Prostate gland (tissue), 2 donors: ENCODE measurements around the gene MAP6.

Experiments
- CTCF ChIP-seq, 4 experiments: fragments of 200-600 bp in 2 of 4; fragments of 450-650 bp in 2 of 4; sonication (generic) in 2 of 4; IDR thresholded peaks; 1 replicate in 3 of 4; 2 replicates in 1 of 4; pipeline ENCODE4 v1.5.1; 2016 to 2019; ENCODE audit warnings: antibody characterized with exemption in 4 of 4, mild to moderate bottlenecking in 2 of 4, moderate library complexity in 2 of 4
- POLR2A ChIP-seq: fragments of 450-650 bp; IDR thresholded peaks from one replicate; pipeline ENCODE4 v1.6.1; 2016; ENCODE audit warnings: antibody characterized with exemption, mild to moderate bottlenecking
- POLR2AphosphoS5 ChIP-seq: sonication (generic); formaldehyde crosslinking; IDR thresholded peaks from one replicate; pipeline ENCODE4 v1.6.1; 2017; ENCODE audit warnings: antibody characterized with exemption

- no peak for TF ChIP-seq CTCF (IDR thresholded peaks at IDR 0.05)
- no peak for TF ChIP-seq POLR2A
- no peak for TF ChIP-seq POLR2AphosphoS5
Observed at GRCh38 chr11:75656044-75656727, 12.7 kb downstream of the MAP6 start.
